Right lobe of liver (tissue), 6 donors: ENCODE data around the gene POLR2I. TPM values are rescaled to one million over a fixed set of nuclear protein-coding genes. Genes with fewer than 3 reads are reported as not detected.

Experiments used
- ATAC-seq, 4 donors: fragments of 200-7000 bp; cut with Tn5 transposase; one replicate each; pipeline ENCODE4 v1.9.1; 2020; ENCODE audit warnings: mild to moderate bottlenecking in 4 of 4, moderate library complexity in 4 of 4
- DNase-seq, 3 donors: peaks; one replicate each; pipeline ENCODE4 v3.0.0-alpha.2; 2020
- H3K27ac ChIP-seq, 3 donors: fragments of 200-600 bp; one replicate each; pipeline ENCODE4 v1.8.0; 2022
- H3K27me3 ChIP-seq, 2 donors: fragments of 200-600 bp; one replicate each; pipeline ENCODE4 v1.8.0; 2022
- H3K36me3 ChIP-seq, 4 donors: fragments of 200-600 bp; sonication (generic) in 1 of 4; one replicate each; pipeline versions ENCODE4 v1.5.1 to v1.8.0; 2017 to 2022; ENCODE audit warnings: control low read depth in 1 of 4
- H3K4me1 ChIP-seq, 4 donors: fragments of 200-600 bp; sonication (generic) in 1 of 4; one replicate each; pipeline versions ENCODE4 v1.5.1 to v1.8.0; 2017 to 2022; ENCODE audit warnings: control low read depth in 1 of 4
- H3K4me3 ChIP-seq, 3 donors: fragments of 200-600 bp; one replicate each; pipeline ENCODE4 v1.8.0; 2022
- H3K9me3 ChIP-seq, 4 donors: fragments of 200-600 bp; sonication (generic) in 1 of 4; one replicate each; pipeline versions ENCODE4 v1.5.1 to v1.8.0; 2017 to 2022; ENCODE audit warnings: control low read depth in 1 of 4
- CTCF ChIP-seq, 4 donors: fragments of 200-600 bp in 3 of 4; fragments of 450-650 bp in 1 of 4; IDR thresholded peaks; one replicate each; pipeline versions ENCODE4 v1.5.1 to v1.8.0; 2016 to 2022; ENCODE audit warnings: antibody characterized with exemption in 4 of 4, mild to moderate bottlenecking in 2 of 4
- POLR2A ChIP-seq: fragments of 450-650 bp; IDR thresholded peaks from one replicate; pipeline ENCODE4 v1.6.1; 2017; ENCODE audit warnings: antibody characterized with exemption, mild to moderate bottlenecking
- WGBS: methylation state at CpG from one replicate; pipeline ENCODE4 v1.1.6; 2018; ENCODE audit warnings: low coverage, low lambda C conversion rate; ENCODE audit not compliant: insufficient coverage; ENCODE audit errors: missing lambda C conversion rate; 5-methylcytosine and 5-hydroxymethylcytosine counted together
- intact Hi-C, 2 donors: fragments of 100-400 bp; cut with DNase I; formaldehyde crosslinking; loops; one replicate each; pipeline versions ENCODE4 v1.11.2 to v1.14.1; 2022
- total RNA-seq, 6 experiments: library from RNA; depleted of rRNA in 2 of 6; stranded (reverse); fragments of >200 nt in 2 of 6; fragmentation: NEBNext Ultra II Directional in 3 of 6; extraction: Animal tissue kit (Norgen Biotek cat#: 25700) in 3 of 6; gene quantifications; one replicate each; pipeline versions ENCODE4 v1.1.0 to v1.2.4, GENCODE V29; 2016 to 2023
- donor health status: DM: no; HTN: yes; CAD: no.
- donor health status: DM: no; HTN: no; CAD: no.
- donor health status: DM: no; HTN: no; CAD: no.
- donor health status: DM: no; HTN: yes; CAD: no.
- donor health status: DM: no; HTN: yes; CAD: no.

The POLR2I gene
- total RNA-seq, 6 experiments from 2014 or later, result 27.3 to 34.4 (median 29.9) TPM

DNA sequence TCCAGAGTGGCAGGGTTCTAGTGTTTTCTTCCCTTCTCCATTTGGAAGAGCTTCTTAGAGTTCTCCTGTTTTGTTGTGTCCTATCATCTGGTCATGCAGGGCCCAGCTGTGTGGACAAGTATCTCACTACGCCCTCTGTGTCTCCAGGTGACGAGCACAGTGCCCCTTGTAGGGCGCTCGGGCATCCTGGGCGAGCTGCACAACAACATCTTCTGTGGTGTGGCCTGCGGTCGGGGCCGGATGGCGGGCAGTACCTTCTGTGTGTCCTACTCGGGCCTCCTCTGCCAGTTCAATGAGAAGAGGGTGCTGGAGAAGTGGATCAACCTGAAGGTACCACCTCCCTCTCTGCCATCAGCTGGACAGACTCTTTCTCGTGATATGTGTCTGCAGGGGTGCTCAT is 47.0 kb downstream of the POLR2I start:
- intact Hi-C loops, result loop anchor here in 1 of 2 donors (10.0 kb wide), 1 partner anchor 47 kb away; the partner anchor contains the start of genes OVOL3, POLR2I and TBCB
- WGBS, result 93% methylated on average over 6 of the region's 11 CpGs
- Histone ChIP-seq H3K27me3 (no peaks in the 10 kb centered on the region), H3K36me3 (no peaks in the 10 kb centered on the region), H3K4me3 (no peak overlapping the region), H3K4me1 (no peaks in the 10 kb centered on the region), H3K27ac (no peak overlapping the region), H3K9me3 (no peaks in the 10 kb centered on the region)
- TF ChIP-seq CTCF (IDR thresholded peaks at IDR 0.05) (no peak), POLR2A (no peak)
- DNase-seq (no peak), ATAC-seq (no peak)

DNA sequence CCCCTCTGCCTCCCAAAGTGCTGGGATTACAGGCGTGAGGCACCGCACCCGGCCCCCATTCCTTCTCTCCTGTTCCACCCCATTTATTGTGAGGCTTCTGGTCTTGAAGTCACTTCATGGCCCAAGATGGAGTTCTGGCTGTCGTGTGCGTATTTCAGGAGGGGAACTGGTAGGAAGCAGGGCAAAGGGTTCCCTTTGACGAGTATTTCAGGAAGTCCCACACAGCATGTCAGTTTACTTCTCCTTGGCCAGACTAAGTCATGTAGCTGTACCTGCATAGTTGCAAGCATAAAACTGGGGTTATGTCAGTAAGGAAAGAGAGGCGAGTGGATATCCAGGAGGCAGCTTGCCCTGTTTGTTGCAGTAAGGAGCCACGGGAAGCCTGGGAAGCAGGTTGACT is 49.8 kb downstream of the POLR2I start:
- TF ChIP-seq POLR2A (no peak), CTCF (IDR thresholded peaks at IDR 0.05) (no peak)
- Histone ChIP-seq H3K36me3 (no peaks in the 10 kb centered on the region), H3K27ac (no peak overlapping the region), H3K27me3 (no peaks in the 10 kb centered on the region), H3K4me3 (no peak overlapping the region), H3K4me1 (no peaks in the 10 kb centered on the region), H3K9me3 (no peaks in the 10 kb centered on the region)
- DNase-seq, result no peak
- 85% methylated on average over 8 of the region's 8 CpGs for WGBS
- intact Hi-C loops, result loop anchor here in 1 of 2 donors (10.0 kb wide), 1 partner anchor 50 kb away; the partner anchor contains the start of genes OVOL3, POLR2I and TBCB
- no peak for ATAC-seq

Other genes with a start within 250 kb of the POLR2I start
- 1 to 10 TPM in 1 of 6 experiments, under 1 TPM in 2, not detected in 3; 0.27 to 1.5 (median 0.37) TPM for gene APLP1, start 246.3 kb downstream of the POLR2I start, total RNA-seq
- 1 to 10 TPM; 1.0 to 2.6 (median 1.7) TPM for gene NFKBID, start 214.3 kb downstream of the POLR2I start, total RNA-seq
- gene HCST, start 212.3 kb downstream of the POLR2I start, total RNA-seq, result 1 to 10 TPM in 5 of 6 experiments, not detected in 1; 1.7 to 4.2 (median 2.4) TPM
- 10 to 100 TPM; 15.6 to 77.8 (median 29.7) TPM for gene TYROBP, start 206.6 kb downstream of the POLR2I start, total RNA-seq
- 1 to 10 TPM; 5.6 to 8.6 (median 7.0) TPM for gene LRFN3, start 178.5 kb downstream of the POLR2I start, total RNA-seq
- 10 to 100 TPM in 4 of 6 experiments, 1 to 10 TPM in 2; 8.4 to 41.9 (median 12.0) TPM for gene SDHAF1, start 119.7 kb downstream of the POLR2I start, total RNA-seq
- 1 to 10 TPM; 3.9 to 7.5 (median 7.0) TPM for gene SYNE4, start 106.1 kb downstream of the POLR2I start, total RNA-seq
- 10 to 100 TPM in 5 of 6 experiments, 1 to 10 TPM in 1; 9.7 to 31.2 (median 11.5) TPM for gene ALKBH6, start 100.7 kb downstream of the POLR2I start, total RNA-seq
- 1 to 10 TPM in 2 of 6 experiments, under 1 TPM in 4; 0.55 to 1.6 (median 0.94) TPM for gene CLIP3, start 82.0 kb downstream of the POLR2I start, total RNA-seq
- 1 to 10 TPM; 2.5 to 9.0 (median 4.2) TPM for gene THAP8, start 60.6 kb downstream of the POLR2I start, total RNA-seq
- gene WDR62, start 60.0 kb downstream of the POLR2I start, total RNA-seq, result 1 to 10 TPM in 2 of 6 experiments, under 1 TPM in 4; 0.20 to 1.6 (median 0.58) TPM
- not detected for gene OVOL3, start 3.7 kb downstream of the POLR2I start, total RNA-seq
- 10 to 100 TPM; 27.8 to 64.7 (median 36.4) TPM for gene TBCB, start 593 bp upstream of the POLR2I start, total RNA-seq
- 100 to 1,000 TPM in 4 of 6 experiments, 10 to 100 TPM in 2; 93.0 to 252 (median 168) TPM for gene CAPNS1, start 25.2 kb upstream of the POLR2I start, total RNA-seq
- gene COX7A1, start 37.6 kb upstream of the POLR2I start, total RNA-seq, result 1 to 10 TPM; 1.0 to 6.2 (median 3.8) TPM
- gene ZNF565, start 99.8 kb upstream of the POLR2I start, total RNA-seq, result 1 to 10 TPM in 5 of 6 experiments, under 1 TPM in 1; 0.37 to 3.6 (median 2.2) TPM
- gene ZNF146, start 100.2 kb upstream of the POLR2I start, total RNA-seq, result 10 to 100 TPM; 16.2 to 33.0 (median 27.0) TPM